ENCODE measurements around the gene DOC2B.

- TF ChIP-seq, protein P1, sequence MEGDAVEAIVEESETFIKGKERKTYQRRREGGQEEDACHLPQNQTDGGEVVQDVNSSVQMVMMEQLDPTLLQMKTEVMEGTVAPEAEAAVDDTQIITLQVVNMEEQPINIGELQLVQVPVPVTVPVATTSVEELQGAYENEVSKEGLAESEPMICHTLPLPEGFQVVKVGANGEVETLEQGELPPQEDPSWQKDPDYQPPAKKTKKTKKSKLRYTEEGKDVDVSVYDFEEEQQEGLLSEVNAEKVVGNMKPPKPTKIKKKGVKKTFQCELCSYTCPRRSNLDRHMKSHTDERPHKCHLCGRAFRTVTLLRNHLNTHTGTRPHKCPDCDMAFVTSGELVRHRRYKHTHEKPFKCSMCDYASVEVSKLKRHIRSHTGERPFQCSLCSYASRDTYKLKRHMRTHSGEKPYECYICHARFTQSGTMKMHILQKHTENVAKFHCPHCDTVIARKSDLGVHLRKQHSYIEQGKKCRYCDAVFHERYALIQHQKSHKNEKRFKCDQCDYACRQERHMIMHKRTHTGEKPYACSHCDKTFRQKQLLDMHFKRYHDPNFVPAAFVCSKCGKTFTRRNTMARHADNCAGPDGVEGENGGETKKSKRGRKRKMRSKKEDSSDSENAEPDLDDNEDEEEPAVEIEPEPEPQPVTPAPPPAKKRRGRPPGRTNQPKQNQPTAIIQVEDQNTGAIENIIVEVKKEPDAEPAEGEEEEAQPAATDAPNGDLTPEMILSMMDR (IDR thresholded peaks at IDR 0.05): no peak
- TF ChIP-seq POLR2A (IDR thresholded peaks at IDR 0.05) (no peak), EP300 (IDR thresholded peaks at IDR 0.05) (no peak), POLR2AphosphoS5 (IDR thresholded peaks at IDR 0.05) (no peak)
Measured at GRCh38 chr17:153851-154250, 27.6 kb downstream of the DOC2B start.

All from sigmoid colon (tissue), 4 donors.